Activated T-cell treated with anti-CD3 and anti-CD28 coated beads, Interleukin-2, amount 50 U/mL, for 4 hours (primary cell): ENCODE data around the gene THBS3. TPM values are rescaled to one million over a fixed set of nuclear protein-coding genes. Genes with fewer than 3 reads are reported as not detected.
"Not testable (repeated sequence)": the region's sequence is repeated elsewhere in the genome, so short reads cannot be mapped to it uniquely, and the experiment has no call there.

ENCODE experiments used
- ATAC-seq, 2 donors: fragments of 200-7000 bp; cut with Tn5 transposase; one replicate each; pipeline ENCODE4 v1.10.0; 2021
- DNase-seq: peaks from one replicate; pipeline ENCODE4 v3.0.0-alpha.2; 2020
- H3K27me3 Mint-ChIP-seq: one replicate; pipeline ENCODE4 v1.8.0; 2021; ENCODE audit warnings: low read depth, mixed read lengths
- H3K36me3 Mint-ChIP-seq: one replicate; pipeline ENCODE4 v1.8.0; 2022; ENCODE audit warnings: mixed read lengths; ENCODE audit not compliant: insufficient read depth
- H3K4me1 Mint-ChIP-seq: one replicate; pipeline ENCODE4 v1.8.0; 2021; ENCODE audit warnings: low read depth, mixed read lengths
- H3K4me3 Mint-ChIP-seq: one replicate; pipeline ENCODE4 v1.8.0; 2021; ENCODE audit warnings: mild to moderate bottlenecking, moderate library complexity, mixed read lengths
- H3K9me3 Mint-ChIP-seq: one replicate; pipeline ENCODE4 v1.8.0; 2021; ENCODE audit warnings: mixed read lengths
- total RNA-seq, 3 donors: library from RNA; stranded (reverse); gene quantifications; one replicate each; pipeline ENCODE4 v1.2.1, GENCODE V29; 2021

The THBS3 gene
- 1 to 10 TPM; 3.0 to 4.1 (median 3.7) TPM for total RNA-seq

DNA sequence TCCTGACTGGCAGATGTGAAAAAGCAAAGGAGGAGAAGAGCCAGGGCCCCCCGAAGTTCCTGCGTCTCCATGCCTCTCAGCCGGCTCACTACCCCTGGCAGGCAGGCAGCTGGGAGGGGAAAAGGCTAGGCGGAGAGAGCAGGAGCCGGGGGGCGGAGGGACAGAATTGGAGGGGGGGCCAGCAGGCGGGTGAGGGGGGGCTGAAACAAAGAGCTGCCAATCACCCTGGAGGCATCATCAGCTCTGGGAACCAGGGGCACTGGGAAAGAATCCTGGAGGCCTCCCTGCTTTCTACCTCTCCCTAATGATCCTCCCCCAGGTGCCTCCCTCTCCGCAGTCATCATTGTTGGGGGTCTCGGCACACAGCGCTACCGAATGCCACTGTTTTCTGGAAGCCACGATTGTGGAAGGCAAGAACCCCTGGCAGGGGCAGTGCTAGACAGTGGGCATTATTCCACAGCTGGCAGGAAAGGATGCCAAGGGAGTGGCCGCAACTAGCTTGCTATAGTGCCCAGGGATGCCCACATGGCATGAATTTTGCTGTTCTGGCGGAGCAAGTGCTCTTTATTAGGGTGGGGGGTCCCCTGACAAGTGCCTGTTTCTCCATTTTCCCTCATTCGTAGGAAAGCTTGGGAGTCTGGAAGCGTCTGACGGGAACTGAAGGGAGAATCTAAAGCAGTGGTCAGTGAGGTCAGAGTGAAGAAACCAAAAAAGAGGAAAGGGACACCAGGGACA, at the start of gene THBS3:
TSS of gene THBS3 (minus strand) at position 92 of the 735 bp plus-strand sequence. CDS start at position 71, 21 bp downstream.
- H3K4me3 Mint-ChIP-seq: peak within 1 kb of the TSS; percentile 91
- H3K9me3 Mint-ChIP-seq: no peaks in the 10 kb centered on the region
- H3K36me3 Mint-ChIP-seq: peaks cover 8% of the 10 kb centered on the region
- DNase-seq (no peak), ATAC-seq (no peak)
- peaks cover 24% of the 10 kb centered on the region for H3K4me1 Mint-ChIP-seq
- H3K27me3 Mint-ChIP-seq: no peaks in the 10 kb centered on the region

GRCh38 chr1:155256058-155256852, 48.6 kb upstream of the THBS3 start:
- no peak for ATAC-seq
- H3K4me1 Mint-ChIP-seq: peaks cover 34% of the 10 kb centered on the region

DNA sequence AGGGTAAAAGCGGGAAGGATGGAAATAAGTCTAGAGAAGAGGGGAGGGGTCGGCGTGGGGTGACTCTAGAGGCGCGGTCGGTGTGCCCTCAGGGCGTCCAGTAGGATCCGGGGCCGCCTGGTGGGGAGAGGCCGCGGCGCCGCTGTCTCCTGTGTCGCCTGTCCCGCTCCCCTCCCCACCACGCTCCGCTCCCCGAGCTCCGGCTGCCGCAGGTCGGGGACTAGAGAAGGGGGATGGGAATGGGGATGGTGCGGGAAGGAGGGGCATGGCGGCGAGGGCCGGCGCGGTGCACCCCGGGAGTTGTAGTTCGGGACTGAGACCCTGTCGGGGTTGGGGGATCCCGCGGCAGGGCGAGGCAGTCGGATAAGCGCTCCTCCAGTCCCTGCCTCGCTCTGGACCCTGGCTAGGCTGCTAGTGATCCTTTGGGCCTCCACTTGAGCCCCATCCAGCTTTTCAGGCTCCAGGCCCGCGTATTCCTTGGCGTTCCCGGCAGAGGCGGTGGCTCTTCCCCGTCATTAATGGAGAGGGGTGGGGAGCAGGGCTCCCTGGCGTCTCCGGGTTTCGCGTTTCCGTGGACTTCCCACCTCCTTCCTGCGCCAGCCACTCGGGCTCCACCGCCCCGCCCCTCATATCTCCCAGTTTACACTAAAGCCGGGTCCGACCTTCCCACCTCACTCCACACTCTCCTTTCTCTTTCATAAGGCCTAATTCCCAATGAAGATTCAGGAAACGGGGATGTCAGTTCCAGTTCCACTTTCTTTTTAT, 47.7 kb upstream of the THBS3 start, which contains the start of gene ENTREP3:
TSS of gene ENTREP3 (minus strand) at position 241 of the 765 bp plus-strand sequence. CDS start 606 bp downstream, outside the sequence.
- Mint-ChIP-seq H3K36me3 (peaks cover 22% of the 10 kb centered on the region), H3K27me3 (no peaks in the 10 kb centered on the region), H3K4me3 (peak within 1 kb of the TSS; percentile 84), H3K9me3 (no peaks in the 10 kb centered on the region), H3K4me1 (peaks cover 32% of the 10 kb centered on the region)
- DNase-seq (peak; percentile 68), ATAC-seq (peak; percentile 78 to 81)

More at GRCh38 chr1:155256058-155256852, 48.6 kb upstream of the THBS3 start:
- peak overlapping the region; percentile 84 for H3K4me3 Mint-ChIP-seq
- peaks cover 24% of the 10 kb centered on the region for H3K36me3 Mint-ChIP-seq
- no peaks in the 10 kb centered on the region for H3K9me3 Mint-ChIP-seq
- H3K27me3 Mint-ChIP-seq: no peaks in the 10 kb centered on the region
- DNase-seq: no peak

- peak; percentile 1 to 3 for ATAC-seq
- Mint-ChIP-seq H3K36me3 (peaks cover 17% of the 10 kb centered on the region), H3K9me3 (no peaks in the 10 kb centered on the region), H3K4me1 (peaks cover 30% of the 10 kb centered on the region), H3K4me3 (peak overlapping the region; percentile 84), H3K27me3 (no peaks in the 10 kb centered on the region)
- DNase-seq: no peak
Measured at GRCh38 chr1:155254714-155255242, 47.1 kb upstream of the THBS3 start.

- ATAC-seq (no peak), DNase-seq (no peak)
- Mint-ChIP-seq H3K4me3 (peak overlapping the region; percentile 84), H3K4me1 (peaks cover 30% of the 10 kb centered on the region), H3K9me3 (no peaks in the 10 kb centered on the region), H3K36me3 (peaks cover 17% of the 10 kb centered on the region), H3K27me3 (no peaks in the 10 kb centered on the region)
Measured at GRCh38 chr1:155254228-155254713, 46.6 kb upstream of the THBS3 start.

DNA sequence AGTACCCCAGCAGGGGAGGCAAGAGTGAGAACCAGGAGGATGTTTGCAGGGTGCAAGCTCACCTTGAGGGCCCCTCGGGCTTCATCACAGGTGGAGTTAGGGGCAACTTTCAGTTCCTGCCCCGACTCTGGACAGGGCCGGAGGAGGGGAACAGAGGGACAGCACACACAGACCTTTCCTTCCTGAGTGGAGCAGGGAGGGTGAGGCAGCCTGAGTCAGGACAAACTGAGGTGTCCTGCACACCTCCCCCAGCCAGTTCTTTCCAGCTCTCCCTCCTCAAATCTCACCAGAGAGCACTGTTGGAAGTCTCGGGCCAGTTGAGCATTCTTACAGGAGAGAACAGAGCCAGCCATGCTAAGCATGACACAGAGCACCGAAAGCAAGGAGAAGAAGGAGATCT, 46.1 kb upstream of the THBS3 start:
- H3K4me3 Mint-ChIP-seq: peak overlapping the region; percentile 84
- H3K4me1 Mint-ChIP-seq: peaks cover 30% of the 10 kb centered on the region
- no peaks in the 10 kb centered on the region for H3K9me3 Mint-ChIP-seq
- no peak for ATAC-seq
- peaks cover 17% of the 10 kb centered on the region for H3K36me3 Mint-ChIP-seq
- no peak for DNase-seq
- H3K27me3 Mint-ChIP-seq: no peaks in the 10 kb centered on the region

GRCh38 chr1:155253208-155253607, 45.5 kb upstream of the THBS3 start:
- H3K9me3 Mint-ChIP-seq: no peaks in the 10 kb centered on the region
- ATAC-seq (no peak), DNase-seq (no peak)
- peak overlapping the region; percentile 84 for H3K4me3 Mint-ChIP-seq
- peaks cover 30% of the 10 kb centered on the region for H3K4me1 Mint-ChIP-seq
- peaks cover 13% of the 10 kb centered on the region for H3K36me3 Mint-ChIP-seq
- no peaks in the 10 kb centered on the region for H3K27me3 Mint-ChIP-seq

GRCh38 chr1:155251566-155251965, 43.9 kb upstream of the THBS3 start:
- H3K4me1 Mint-ChIP-seq: peaks cover 28% of the 10 kb centered on the region
- no peaks in the 10 kb centered on the region for H3K27me3 Mint-ChIP-seq
- H3K4me3 Mint-ChIP-seq: no peak overlapping the region
- ATAC-seq (no peak), DNase-seq (no peak)
- H3K36me3 Mint-ChIP-seq: peaks cover 4% of the 10 kb centered on the region
- H3K9me3 Mint-ChIP-seq: no peaks in the 10 kb centered on the region

DNA sequence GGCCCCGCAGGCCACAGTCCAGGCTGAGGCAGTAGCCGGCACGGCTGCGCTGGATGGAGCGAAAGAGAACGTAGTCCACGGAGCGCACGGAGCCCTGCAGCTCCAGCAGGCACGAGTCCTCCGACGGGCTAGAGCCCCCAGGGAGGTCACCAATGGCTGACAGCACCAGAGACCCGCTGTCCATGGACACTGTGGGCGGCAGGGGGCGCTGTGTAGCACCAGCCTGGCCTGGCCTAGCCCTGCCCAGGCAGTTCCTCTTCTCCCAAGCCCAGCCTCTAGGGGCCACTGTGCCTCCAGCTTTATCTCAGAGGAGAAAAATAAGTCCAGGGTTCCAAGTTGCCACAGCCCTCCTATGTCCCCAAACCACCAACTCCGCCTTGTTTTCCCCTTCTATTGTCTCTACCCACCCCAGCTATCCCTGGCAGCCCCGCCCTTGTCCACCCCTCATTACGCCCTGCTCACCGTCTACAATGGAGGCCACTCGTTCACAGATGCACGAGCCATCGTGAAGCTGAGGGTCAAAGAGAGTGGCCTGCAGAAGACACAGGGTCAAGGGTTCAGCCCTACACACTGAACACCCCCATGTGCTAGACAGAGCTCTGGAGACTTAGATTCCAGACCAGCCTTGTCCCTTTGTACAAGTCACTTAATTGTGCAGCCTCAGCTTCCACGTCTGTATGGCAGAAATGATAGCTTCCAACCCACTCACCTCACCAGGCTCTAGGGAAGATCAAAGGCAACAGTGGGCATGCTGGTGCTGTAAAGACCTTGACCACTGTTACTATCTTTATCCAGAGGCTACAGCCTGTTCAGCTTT, 43.1 kb upstream of the THBS3 start:
- H3K4me3 Mint-ChIP-seq: peak overlapping the region; percentile 71
- DNase-seq: peak; percentile 97
- no peaks in the 10 kb centered on the region for H3K9me3 Mint-ChIP-seq
- H3K36me3 Mint-ChIP-seq: no peaks in the 10 kb centered on the region
- peaks cover 27% of the 10 kb centered on the region for H3K4me1 Mint-ChIP-seq
- H3K27me3 Mint-ChIP-seq: no peaks in the 10 kb centered on the region
- ATAC-seq: peak; percentile 95 to 96

- Mint-ChIP-seq H3K4me1 (peaks cover 23% of the 10 kb centered on the region), H3K4me3 (peak overlapping the region; percentile 71), H3K36me3 (no peaks in the 10 kb centered on the region), H3K9me3 (no peaks in the 10 kb centered on the region), H3K27me3 (no peaks in the 10 kb centered on the region)
- DNase-seq: no peak
- peak; percentile 4 to 6 for ATAC-seq
Measured at GRCh38 chr1:155250246-155250632, 42.5 kb upstream of the THBS3 start.

DNA sequence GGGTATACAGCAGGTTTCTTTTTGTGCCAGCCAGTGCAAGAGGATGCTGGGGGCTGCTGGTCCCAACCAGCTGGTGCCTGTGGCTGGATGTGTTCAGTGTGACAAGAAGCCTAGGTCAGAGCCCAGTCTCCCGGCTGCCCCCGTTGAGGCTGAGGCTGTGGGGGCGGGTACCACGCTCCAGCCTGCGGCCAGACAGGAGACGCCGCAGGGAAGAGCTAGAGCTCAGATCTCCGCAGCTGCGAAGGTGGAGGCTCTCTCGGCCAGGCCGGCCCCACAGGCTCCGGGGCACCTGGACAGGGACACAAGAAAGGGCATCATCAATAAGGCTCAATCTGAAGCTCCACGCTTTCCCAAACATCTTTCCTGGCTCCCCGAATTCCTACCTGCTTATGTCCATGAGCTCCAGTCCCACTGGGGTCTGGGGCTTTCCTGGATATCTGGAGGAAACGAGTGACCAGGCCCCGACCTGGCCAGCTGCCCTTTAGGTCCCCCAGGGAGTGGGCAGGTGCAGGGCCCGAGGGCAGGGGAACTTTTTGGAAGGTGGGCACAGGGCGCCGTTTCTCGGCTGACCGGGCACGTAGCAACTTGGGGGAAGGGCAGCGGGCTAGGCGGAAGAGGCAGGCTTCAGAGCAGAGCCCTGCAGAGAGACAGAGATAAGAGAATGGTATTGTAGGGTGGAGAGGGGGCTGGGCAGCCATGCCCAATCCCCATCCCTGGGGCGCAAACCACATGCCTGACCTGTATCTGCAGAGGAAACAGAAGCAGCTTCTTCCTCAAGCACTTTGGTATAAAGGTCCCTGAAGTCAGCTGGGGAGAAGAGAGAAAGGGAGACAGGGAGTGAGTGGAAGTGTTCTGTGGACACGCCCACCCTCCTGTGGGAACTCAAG, 40.2 kb upstream of the THBS3 start:
- H3K4me3 Mint-ChIP-seq: no peak overlapping the region
- peaks cover 24% of the 10 kb centered on the region for H3K4me1 Mint-ChIP-seq
- DNase-seq: no peak
- no peaks in the 10 kb centered on the region for H3K9me3 Mint-ChIP-seq
- peaks cover 3% of the 10 kb centered on the region for H3K36me3 Mint-ChIP-seq
- ATAC-seq: no peak
- peaks cover 2% of the 10 kb centered on the region for H3K27me3 Mint-ChIP-seq

DNA sequence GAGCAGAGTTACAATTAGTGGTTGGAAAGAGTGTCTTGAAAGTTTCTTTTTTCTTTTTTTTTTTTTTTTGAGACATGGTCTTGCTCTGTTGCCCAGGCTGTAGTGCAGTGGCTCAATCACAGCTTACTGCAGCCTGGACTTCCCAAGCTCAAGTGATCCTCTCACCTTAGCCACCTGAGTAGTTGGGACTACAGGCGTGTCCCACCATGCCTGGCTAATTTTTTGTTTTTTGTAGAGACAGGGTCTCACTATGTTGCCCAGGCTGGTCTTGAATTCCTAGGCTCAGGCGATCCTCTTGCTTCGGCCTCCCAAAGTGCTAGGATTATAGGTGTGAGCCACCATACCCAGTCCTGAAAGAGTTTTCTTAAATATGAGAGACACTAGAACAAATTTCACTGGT, 39.1 kb upstream of the THBS3 start:
- peaks cover 32% of the 10 kb centered on the region for H3K4me1 Mint-ChIP-seq
- H3K36me3 Mint-ChIP-seq, H3K27me3 Mint-ChIP-seq, ATAC-seq, DNase-seq, H3K9me3 Mint-ChIP-seq, H3K4me3 Mint-ChIP-seq: not testable (repeated sequence)
